HUES48 (cell line): ENCODE measurements around the gene SCYGR5.
"Not testable (repeated sequence)": the region's sequence is repeated elsewhere in the genome, so short reads cannot be mapped to it uniquely, and the experiment has no call there.

Experiments
- H3K27ac ChIP-seq: one replicate; pipeline ENCODE4 v1.7.0; 2013; ENCODE audit warnings: low read depth, low read length, inconsistent platforms
- H3K27me3 ChIP-seq: 2 replicates; pipeline ENCODE4 v1.6.1; 2013; ENCODE audit warnings: mild to moderate bottlenecking, low read length; ENCODE audit not compliant: control insufficient read depth, insufficient read depth
- H3K36me3 ChIP-seq: 2 replicates; pipeline ENCODE4 v1.6.1; 2013; ENCODE audit warnings: low read length; ENCODE audit not compliant: control insufficient read depth, insufficient read depth
- H3K4me1 ChIP-seq: 2 replicates; pipeline ENCODE4 v1.6.1; 2013; ENCODE audit warnings: mild to moderate bottlenecking, low read length; ENCODE audit not compliant: control insufficient read depth, insufficient read depth
- H3K4me3 ChIP-seq: 2 replicates; pipeline ENCODE4 v1.5.1; 2013; ENCODE audit warnings: mild to moderate bottlenecking, low read depth, low read length
- H3K9ac ChIP-seq: 2 replicates; pipeline ENCODE4 v1.6.1; 2013; ENCODE audit warnings: mild to moderate bottlenecking, low read depth, low read length, moderate library complexity
- H3K9me3 ChIP-seq: 2 replicates; pipeline ENCODE4 v1.6.1; 2013; ENCODE audit warnings: low read length; ENCODE audit not compliant: control insufficient read depth, insufficient read depth

Gene SCYGR5

GRCh38 chr2:227643990-227644551 lies 22.5 kb upstream of the SCYGR5 start:
- no peaks in the 10 kb centered on the region for H3K36me3 ChIP-seq
- no peaks in the 10 kb centered on the region for H3K4me1 ChIP-seq
- no peak overlapping the region for H3K27ac ChIP-seq
- no peak overlapping the region for H3K9ac ChIP-seq
- H3K4me3 ChIP-seq = no peak overlapping the region
- no peaks in the 10 kb centered on the region for H3K9me3 ChIP-seq
- H3K27me3 ChIP-seq = no peaks in the 10 kb centered on the region

- no peak overlapping the region for H3K27ac ChIP-seq
- H3K27me3 ChIP-seq = no peaks in the 10 kb centered on the region
- H3K9ac ChIP-seq = no peak overlapping the region
- H3K9me3 ChIP-seq = no peaks in the 10 kb centered on the region
- H3K4me1 ChIP-seq = no peaks in the 10 kb centered on the region
- no peak overlapping the region for H3K4me3 ChIP-seq
- no peaks in the 10 kb centered on the region for H3K36me3 ChIP-seq
These were observed 13.2 kb upstream of the SCYGR5 start for GRCh38 chr2:227653419-227653818.

GRCh38 chr2:227654426-227654825 lies 12.2 kb upstream of the SCYGR5 start:
- no peak overlapping the region for H3K4me3 ChIP-seq
- H3K9ac ChIP-seq = no peak overlapping the region
- no peaks in the 10 kb centered on the region for H3K4me1 ChIP-seq
- no peak overlapping the region for H3K27ac ChIP-seq
- no peaks in the 10 kb centered on the region for H3K36me3 ChIP-seq
- no peaks in the 10 kb centered on the region for H3K27me3 ChIP-seq
- no peaks in the 10 kb centered on the region for H3K9me3 ChIP-seq

GRCh38 chr2:227655454-227655853 lies 11.2 kb upstream of the SCYGR5 start:
- Histone ChIP-seq H3K27ac (no peak overlapping the region), H3K9me3 (no peaks in the 10 kb centered on the region), H3K27me3 (no peaks in the 10 kb centered on the region), H3K4me3 (no peak overlapping the region), H3K4me1 (no peaks in the 10 kb centered on the region), H3K36me3 (no peaks in the 10 kb centered on the region), H3K9ac (no peak overlapping the region)

GRCh38 chr2:227657199-227657845 lies 9.3 kb upstream of the SCYGR5 start:
- Histone ChIP-seq H3K4me3 (no peak overlapping the region), H3K4me1 (peaks cover 15% of the 10 kb centered on the region)

GRCh38 chr2:227661025-227661649 lies 5.5 kb upstream of the SCYGR5 start:
- Histone ChIP-seq H3K27me3 (no peaks in the 10 kb centered on the region), H3K9me3 (no peaks in the 10 kb centered on the region), H3K4me1 (peaks cover 15% of the 10 kb centered on the region), H3K9ac (no peak overlapping the region), H3K27ac (peak overlapping the region; percentile 33), H3K4me3 (no peak overlapping the region), H3K36me3 (no peaks in the 10 kb centered on the region)

More at GRCh38 chr2:227657199-227657845, 9.3 kb upstream of the SCYGR5 start:
- H3K9me3 ChIP-seq = no peaks in the 10 kb centered on the region
- no peaks in the 10 kb centered on the region for H3K36me3 ChIP-seq
- H3K27ac ChIP-seq = no peak overlapping the region
- no peak overlapping the region for H3K9ac ChIP-seq
- H3K27me3 ChIP-seq = no peaks in the 10 kb centered on the region

GRCh38 chr2:227661827-227662226 lies 4.8 kb upstream of the SCYGR5 start:
- H3K4me1 ChIP-seq = peaks cover 15% of the 10 kb centered on the region
- no peak overlapping the region for H3K4me3 ChIP-seq
- H3K9me3 ChIP-seq = no peaks in the 10 kb centered on the region
- H3K36me3 ChIP-seq = no peaks in the 10 kb centered on the region
- no peak overlapping the region for H3K27ac ChIP-seq
- no peak overlapping the region for H3K9ac ChIP-seq
- H3K27me3 ChIP-seq = no peaks in the 10 kb centered on the region

GRCh38 chr2:227665189-227665940 lies 1.2 kb upstream of the SCYGR5 start:
- Histone ChIP-seq H3K9ac (no peak overlapping the region), H3K4me3 (no peak overlapping the region), H3K4me1 (peaks cover 15% of the 10 kb centered on the region), H3K27me3 (no peaks in the 10 kb centered on the region), H3K27ac (no peak overlapping the region), H3K36me3 (no peaks in the 10 kb centered on the region), H3K9me3 (no peaks in the 10 kb centered on the region)

GRCh38 chr2:227671170-227671905 lies 4.7 kb downstream of the SCYGR5 start:
- Histone ChIP-seq H3K9ac (no peak overlapping the region), H3K9me3 (no peaks in the 10 kb centered on the region), H3K27ac (peak overlapping the region; percentile 9), H3K4me1 (peaks cover 16% of the 10 kb centered on the region), H3K4me3 (no peak overlapping the region; the same call in 1 of the 2 replicates), H3K36me3 (no peaks in the 10 kb centered on the region), H3K27me3 (no peaks in the 10 kb centered on the region)

GRCh38 chr2:227673620-227674019 lies 7.0 kb downstream of the SCYGR5 start:
- peaks cover 16% of the 10 kb centered on the region for H3K4me1 ChIP-seq
- H3K9me3 ChIP-seq, H3K9ac ChIP-seq, H3K36me3 ChIP-seq, H3K27ac ChIP-seq, H3K4me3 ChIP-seq, H3K27me3 ChIP-seq: not testable (repeated sequence)
